Posterior vena cava (tissue), 2 donors: ENCODE measurements around the gene MMP11. TPM values are rescaled to one million over a fixed set of nuclear protein-coding genes. Genes with fewer than 3 reads are reported as not detected.
A peak's percentile ranks its signal among the peaks of the same experiment; 100 is the strongest.

Experiments
- DNase-seq: peaks from one replicate; pipeline ENCODE4 v3.0.0-alpha.2; 2020; ENCODE audit warnings: low spot score
- intact Hi-C, 2 donors: fragments of 100-400 bp; cut with DNase I; formaldehyde crosslinking; loops; one replicate each; pipeline versions ENCODE4 v1.14.1 to v1.14.2; 2022 to 2023
- total RNA-seq, 2 donors: library from RNA; stranded (reverse); fragmentation: NEBNext Ultra II Directional; extraction: Animal tissue kit (Norgen Biotek cat#: 25700); gene quantifications; one replicate each; pipeline ENCODE4 v1.2.1, GENCODE V29; 2021
- donor health status: DM: yes; HTN: yes; CAD: no.
- donor health status: DM: yes; HTN: yes; CAD: no.

The MMP11 gene
- total RNA-seq, 2 donors from 2014 or later: 2.8 to 5.8 TPM

GRCh38 chr22:23790819-23791737, 18.4 kb downstream of the MMP11 start:
- DNase-seq: peak; percentile 84
- intact Hi-C loops: no loop called here

GRCh38 chr22:23791738-23792645, 19.3 kb downstream of the MMP11 start:
- DNase-seq: peak; percentile 67
- intact Hi-C loops: no loop called here

- DNase-seq: peak; percentile 47
- intact Hi-C loops: no loop called here
Measured at GRCh38 chr22:23793326-23793725, 20.7 kb downstream of the MMP11 start.

- intact Hi-C loops: no loop called here
- no peak for DNase-seq
Measured at GRCh38 chr22:23796461-23796860, 23.8 kb downstream of the MMP11 start.

- no peak for DNase-seq
- intact Hi-C loops: loop anchor here in 1 of 2 donors (5.0 kb wide), 1 partner anchor 1017 kb away; no protein-coding TSS in a partner anchor
Measured at GRCh38 chr22:23800297-23801237, 27.9 kb downstream of the MMP11 start.

- intact Hi-C loops: loop anchor here in 1 of 2 donors (5.0 kb wide), 1 partner anchor 1016 kb away; no protein-coding TSS in a partner anchor
Measured at GRCh38 chr22:23801238-23801821, 28.7 kb downstream of the MMP11 start.

GRCh38 chr22:23801886-23802377, 29.3 kb downstream of the MMP11 start:
- intact Hi-C loops: loop anchor here in 1 of 2 donors (5.0 kb wide), 1 partner anchor 1015 kb away; no protein-coding TSS in a partner anchor

More at GRCh38 chr22:23801238-23801821, 28.7 kb downstream of the MMP11 start:
- no peak for DNase-seq

GRCh38 chr22:23803001-23803819, 30.6 kb downstream of the MMP11 start:
- DNase-seq: no peak

More at GRCh38 chr22:23801886-23802377, 29.3 kb downstream of the MMP11 start:
- DNase-seq: no peak

GRCh38 chr22:23804781-23805291, 32.2 kb downstream of the MMP11 start:
- intact Hi-C loops: loop anchor here in 1 of 2 donors (5.0 kb wide), 1 partner anchor 1012 kb away; no protein-coding TSS in a partner anchor
- no peak for DNase-seq

More at GRCh38 chr22:23803001-23803819, 30.6 kb downstream of the MMP11 start:
- intact Hi-C loops: loop anchor here in 1 of 2 donors (5.0 kb wide), 1 partner anchor 1014 kb away; no protein-coding TSS in a partner anchor

GRCh38 chr22:23806837-23807236, 34.2 kb downstream of the MMP11 start:
- no peak for DNase-seq
- intact Hi-C loops: no loop called here

GRCh38 chr22:23812378-23812777, 39.7 kb downstream of the MMP11 start:
- no peak for DNase-seq
- intact Hi-C loops: no loop called here

GRCh38 chr22:23815541-23816155, 43.0 kb downstream of the MMP11 start:
- DNase-seq: peak; percentile 28
- intact Hi-C loops: no loop called here

GRCh38 chr22:23816156-23816976, 43.7 kb downstream of the MMP11 start:
- DNase-seq: no peak
- intact Hi-C loops: no loop called here

- no peak for DNase-seq
- intact Hi-C loops: no loop called here
Measured at GRCh38 chr22:23817146-23817545, 44.5 kb downstream of the MMP11 start.

- no peak for DNase-seq
- intact Hi-C loops: no loop called here
Measured at GRCh38 chr22:23818541-23818940, 45.9 kb downstream of the MMP11 start.
